ENCODE measurements around the gene OR5H14.
"Not testable (repeated sequence)": the region's sequence is repeated elsewhere in the genome, so short reads cannot be mapped to it uniquely, and the experiment has no call there.

DNA sequence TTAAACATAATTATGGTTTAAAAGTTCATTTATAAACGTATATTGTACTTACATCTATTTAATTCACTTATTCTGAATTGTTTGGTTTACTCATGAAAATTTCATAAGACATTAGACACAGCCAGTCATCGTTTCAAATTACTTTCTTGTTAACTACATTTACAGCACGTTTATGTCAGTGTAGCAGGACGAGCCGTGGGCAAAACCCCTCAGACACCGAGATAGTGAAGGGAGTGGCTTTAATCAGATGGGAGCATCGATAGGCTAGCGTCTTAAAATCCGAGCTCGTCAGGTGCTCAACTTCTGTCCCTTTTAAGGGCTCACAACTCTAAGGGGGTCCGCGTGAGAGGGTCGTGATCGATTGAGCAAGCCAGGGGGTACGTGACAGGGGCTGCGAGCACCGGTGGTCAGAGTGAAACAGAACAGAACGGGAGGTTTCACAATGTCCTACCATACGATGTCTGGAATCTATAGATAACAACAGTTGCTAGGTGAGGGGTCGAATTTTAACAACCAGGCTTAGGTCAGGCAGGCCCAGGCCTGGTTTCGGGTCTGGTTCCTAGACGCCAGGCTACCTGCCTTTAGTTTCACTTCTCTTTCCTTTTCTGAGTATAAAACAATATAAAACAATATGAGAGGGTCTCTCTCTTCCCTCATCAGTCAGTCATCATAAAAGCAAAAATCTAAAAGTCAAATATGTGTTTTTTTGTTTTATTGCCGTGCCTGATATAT is 9.3 kb upstream of the OR5H14 start:
- TF ChIP-seq, protein P1, sequence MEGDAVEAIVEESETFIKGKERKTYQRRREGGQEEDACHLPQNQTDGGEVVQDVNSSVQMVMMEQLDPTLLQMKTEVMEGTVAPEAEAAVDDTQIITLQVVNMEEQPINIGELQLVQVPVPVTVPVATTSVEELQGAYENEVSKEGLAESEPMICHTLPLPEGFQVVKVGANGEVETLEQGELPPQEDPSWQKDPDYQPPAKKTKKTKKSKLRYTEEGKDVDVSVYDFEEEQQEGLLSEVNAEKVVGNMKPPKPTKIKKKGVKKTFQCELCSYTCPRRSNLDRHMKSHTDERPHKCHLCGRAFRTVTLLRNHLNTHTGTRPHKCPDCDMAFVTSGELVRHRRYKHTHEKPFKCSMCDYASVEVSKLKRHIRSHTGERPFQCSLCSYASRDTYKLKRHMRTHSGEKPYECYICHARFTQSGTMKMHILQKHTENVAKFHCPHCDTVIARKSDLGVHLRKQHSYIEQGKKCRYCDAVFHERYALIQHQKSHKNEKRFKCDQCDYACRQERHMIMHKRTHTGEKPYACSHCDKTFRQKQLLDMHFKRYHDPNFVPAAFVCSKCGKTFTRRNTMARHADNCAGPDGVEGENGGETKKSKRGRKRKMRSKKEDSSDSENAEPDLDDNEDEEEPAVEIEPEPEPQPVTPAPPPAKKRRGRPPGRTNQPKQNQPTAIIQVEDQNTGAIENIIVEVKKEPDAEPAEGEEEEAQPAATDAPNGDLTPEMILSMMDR (IDR thresholded peaks at IDR 0.05): not testable (repeated sequence)
- TF ChIP-seq POLR2AphosphoS5, POLR2A (IDR thresholded peaks at IDR 0.05): not testable (repeated sequence)
